Measurements from ENCODE around the gene CHST8. TPM values are rescaled to one million over a fixed set of nuclear protein-coding genes. Genes with fewer than 3 reads are reported as not detected.

CHST8 gene
- total RNA-seq, 1 donor from 2014 or later = not detected

DNA sequence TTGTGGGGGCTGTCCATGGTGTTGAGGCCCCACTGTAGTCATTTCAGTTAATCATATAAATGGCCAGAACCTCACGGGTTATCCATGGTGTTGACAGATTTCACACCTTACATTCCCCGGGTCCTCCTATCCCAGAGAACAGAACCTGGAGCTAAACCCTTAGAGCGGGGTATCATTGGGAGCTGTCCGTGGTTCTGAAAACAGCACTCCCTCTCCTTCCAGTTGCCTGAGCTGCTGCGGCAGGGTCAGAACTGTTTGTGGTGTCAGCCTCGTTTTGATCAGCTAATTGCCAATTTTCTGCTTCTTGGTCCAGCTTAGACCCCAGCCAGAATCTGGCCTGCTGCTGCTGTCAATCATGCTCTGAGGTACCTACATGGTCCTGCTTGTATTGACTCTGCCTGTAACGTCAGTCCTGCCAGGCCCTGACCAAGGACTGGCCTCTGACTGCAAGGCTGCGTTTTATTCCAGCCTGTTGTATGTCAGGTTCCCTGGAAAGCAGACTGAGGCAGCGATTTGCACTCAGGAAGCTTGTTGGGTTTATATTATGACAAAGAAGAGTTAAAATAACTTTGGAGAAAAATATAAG, 119.2 kb downstream of the CHST8 start:
- no peak for DNase-seq (ENCODE audit: low read depth)
- H3K27me3 ChIP-seq (ENCODE audit: control insufficient read depth, insufficient read depth, low read length) = no peaks in the 10 kb centered on the region
- no peak overlapping the region for H3K4me3 ChIP-seq (ENCODE audit: low read depth, low read length)
- TF ChIP-seq, protein P1, sequence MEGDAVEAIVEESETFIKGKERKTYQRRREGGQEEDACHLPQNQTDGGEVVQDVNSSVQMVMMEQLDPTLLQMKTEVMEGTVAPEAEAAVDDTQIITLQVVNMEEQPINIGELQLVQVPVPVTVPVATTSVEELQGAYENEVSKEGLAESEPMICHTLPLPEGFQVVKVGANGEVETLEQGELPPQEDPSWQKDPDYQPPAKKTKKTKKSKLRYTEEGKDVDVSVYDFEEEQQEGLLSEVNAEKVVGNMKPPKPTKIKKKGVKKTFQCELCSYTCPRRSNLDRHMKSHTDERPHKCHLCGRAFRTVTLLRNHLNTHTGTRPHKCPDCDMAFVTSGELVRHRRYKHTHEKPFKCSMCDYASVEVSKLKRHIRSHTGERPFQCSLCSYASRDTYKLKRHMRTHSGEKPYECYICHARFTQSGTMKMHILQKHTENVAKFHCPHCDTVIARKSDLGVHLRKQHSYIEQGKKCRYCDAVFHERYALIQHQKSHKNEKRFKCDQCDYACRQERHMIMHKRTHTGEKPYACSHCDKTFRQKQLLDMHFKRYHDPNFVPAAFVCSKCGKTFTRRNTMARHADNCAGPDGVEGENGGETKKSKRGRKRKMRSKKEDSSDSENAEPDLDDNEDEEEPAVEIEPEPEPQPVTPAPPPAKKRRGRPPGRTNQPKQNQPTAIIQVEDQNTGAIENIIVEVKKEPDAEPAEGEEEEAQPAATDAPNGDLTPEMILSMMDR (IDR thresholded peaks at IDR 0.05; ENCODE audit: insufficient read depth, low read length, poor library complexity, severe bottlenecking) = no peak
- H3K36me3 ChIP-seq (ENCODE audit: control insufficient read depth, insufficient read depth, low read length) = no peaks in the 10 kb centered on the region

DNA sequence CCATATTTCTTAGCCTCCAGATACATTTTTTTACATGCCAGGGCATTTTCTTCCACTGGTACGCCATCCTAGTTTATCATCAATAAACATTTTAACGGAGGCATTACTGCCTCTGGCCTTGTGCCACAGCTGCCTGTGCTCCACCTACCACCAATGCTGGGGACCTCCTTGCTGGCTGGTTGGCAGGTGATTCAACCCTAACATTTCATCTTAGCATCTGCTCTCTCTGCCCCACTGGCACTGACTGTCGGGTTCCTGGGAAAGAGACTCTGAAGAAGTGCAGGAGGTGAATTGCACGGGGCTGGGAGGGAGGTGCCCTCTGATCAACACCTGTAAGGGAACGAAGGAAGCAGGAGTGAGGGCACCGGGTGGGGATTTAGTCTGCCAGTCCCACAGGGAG, 123.5 kb downstream of the CHST8 start:
- TF ChIP-seq, protein P1 (IDR thresholded peaks at IDR 0.05; ENCODE audit: insufficient read depth, low read length, poor library complexity, severe bottlenecking) = no peak
- H3K36me3 ChIP-seq (ENCODE audit: control insufficient read depth, insufficient read depth, low read length) = no peaks in the 10 kb centered on the region
- no peak overlapping the region for H3K4me3 ChIP-seq (ENCODE audit: low read depth, low read length)
- no peak for DNase-seq (ENCODE audit: low read depth)
- H3K27me3 ChIP-seq (ENCODE audit: control insufficient read depth, insufficient read depth, low read length) = no peaks in the 10 kb centered on the region

DNA sequence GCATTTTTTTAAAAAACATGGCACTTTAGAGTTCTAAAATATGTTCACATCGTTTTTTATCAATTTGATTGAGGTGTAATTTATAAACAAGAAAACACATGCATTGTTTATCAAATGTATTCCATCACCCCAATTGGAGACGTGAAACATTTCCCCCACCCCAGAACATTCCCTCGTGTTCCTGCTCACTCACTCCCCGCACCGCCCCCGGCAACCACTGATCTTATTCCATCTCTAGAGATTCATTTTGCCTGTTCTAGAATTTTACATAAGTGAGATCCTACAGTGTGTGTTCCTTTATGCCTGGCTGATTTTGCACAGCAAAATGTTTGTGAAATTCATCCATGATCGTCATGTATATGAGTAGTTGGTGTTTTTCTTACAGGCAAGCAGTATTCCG, 124.4 kb downstream of the CHST8 start:
- TF ChIP-seq, protein P1 (IDR thresholded peaks at IDR 0.05; ENCODE audit: insufficient read depth, low read length, poor library complexity, severe bottlenecking) = no peak
- H3K27me3 ChIP-seq (ENCODE audit: control insufficient read depth, insufficient read depth, low read length) = no peaks in the 10 kb centered on the region
- no peak for DNase-seq (ENCODE audit: low read depth)
- no peak overlapping the region for H3K4me3 ChIP-seq (ENCODE audit: low read depth, low read length)
- no peaks in the 10 kb centered on the region for H3K36me3 ChIP-seq (ENCODE audit: control insufficient read depth, insufficient read depth, low read length)

- Histone ChIP-seq H3K27me3 (ENCODE audit: control insufficient read depth, insufficient read depth, low read length) (no peaks in the 10 kb centered on the region), H3K4me3 (ENCODE audit: low read depth, low read length) (no peak overlapping the region), H3K36me3 (ENCODE audit: control insufficient read depth, insufficient read depth, low read length) (no peaks in the 10 kb centered on the region)
- TF ChIP-seq, protein P1 (IDR thresholded peaks at IDR 0.05; ENCODE audit: insufficient read depth, low read length, poor library complexity, severe bottlenecking) = no peak
- DNase-seq (ENCODE audit: low read depth) = no peak
Observed at GRCh38 chr19:33747273-33747672, 125.5 kb downstream of the CHST8 start.

GRCh38 chr19:33748231-33748630, 126.5 kb downstream of the CHST8 start:
- TF ChIP-seq, protein P1 (IDR thresholded peaks at IDR 0.05; ENCODE audit: insufficient read depth, low read length, poor library complexity, severe bottlenecking) = no peak
- DNase-seq (ENCODE audit: low read depth) = no peak
- H3K4me3 ChIP-seq (ENCODE audit: low read depth, low read length) = no peak overlapping the region
- H3K36me3 ChIP-seq (ENCODE audit: control insufficient read depth, insufficient read depth, low read length) = no peaks in the 10 kb centered on the region
- H3K27me3 ChIP-seq (ENCODE audit: control insufficient read depth, insufficient read depth, low read length) = no peaks in the 10 kb centered on the region

DNA sequence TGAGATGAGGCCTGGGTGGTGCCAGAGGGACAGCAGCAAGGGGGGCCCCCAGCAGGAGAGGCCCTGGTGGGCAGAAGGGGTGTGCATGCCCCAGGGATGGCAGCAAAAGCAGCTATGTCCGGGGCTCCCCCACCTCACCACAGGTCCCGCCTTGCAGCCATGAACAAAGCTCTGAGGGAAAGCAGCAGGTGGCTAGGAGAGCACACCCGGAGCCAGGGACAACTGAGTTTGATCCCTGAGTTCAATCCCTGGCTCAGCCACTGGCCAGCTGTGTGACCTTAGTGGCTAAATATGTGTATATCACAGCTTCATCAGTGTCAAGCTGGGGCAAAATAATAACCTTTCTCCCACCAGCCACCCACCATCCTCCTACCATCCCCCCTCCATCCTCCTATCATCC, 127.3 kb downstream of the CHST8 start:
- Histone ChIP-seq H3K4me3 (ENCODE audit: low read depth, low read length) (no peak overlapping the region), H3K36me3 (ENCODE audit: control insufficient read depth, insufficient read depth, low read length) (no peaks in the 10 kb centered on the region), H3K27me3 (ENCODE audit: control insufficient read depth, insufficient read depth, low read length) (no peaks in the 10 kb centered on the region)
- TF ChIP-seq, protein P1 (IDR thresholded peaks at IDR 0.05; ENCODE audit: insufficient read depth, low read length, poor library complexity, severe bottlenecking) = no peak
- DNase-seq (ENCODE audit: low read depth) = no peak

All from kidney epithelial cell (primary cell).